ENCODE data around the gene PLEKHG4. TPM values are rescaled to one million over a fixed set of nuclear protein-coding genes. Genes with fewer than 3 reads are reported as not detected.

Gene PLEKHG4
- polyA plus RNA-seq, 1 donor from 2014 or later, result 0.28 TPM

DNA sequence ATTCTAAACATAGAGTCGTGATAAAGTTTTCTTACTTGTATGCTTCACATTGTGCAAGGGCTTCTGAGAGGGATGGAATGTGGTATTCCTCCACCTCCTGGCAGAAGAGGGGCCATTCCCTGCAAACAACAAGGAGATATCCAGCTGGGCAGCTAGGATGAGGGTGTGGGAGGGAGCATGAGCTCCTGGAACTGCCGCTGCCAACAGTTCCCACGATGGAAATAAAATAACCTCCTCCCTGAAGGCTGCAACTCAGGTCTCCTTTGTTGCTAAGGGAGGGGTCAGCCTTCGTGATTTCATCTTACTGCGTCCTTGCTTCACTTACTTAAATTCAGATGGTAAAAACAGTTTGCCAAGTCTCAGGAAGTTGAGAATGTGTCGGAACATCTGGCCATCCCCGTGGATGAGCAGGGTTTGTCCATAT is 15.6 kb downstream of the PLEKHG4 start:
- Histone ChIP-seq H3K27ac (ENCODE audit: low read length) (no peak overlapping the region), H4K20me1 (ENCODE audit: insufficient read depth) (no peaks in the 10 kb centered on the region), H3K4me3 (ENCODE audit: low read length) (no peak overlapping the region), H3K9me3 (ENCODE audit: low read length) (no peaks in the 10 kb centered on the region), H3K9ac (ENCODE audit: low read length) (no peak overlapping the region), H3K36me3 (ENCODE audit: insufficient read depth, low read length) (no peaks in the 10 kb centered on the region), H3K79me2 (replicated peaks; ENCODE audit: insufficient read depth, low read length) (no peaks in the 10 kb centered on the region), H3K27me3 (ENCODE audit: insufficient read depth, low read depth, low read length) (no peaks in the 10 kb centered on the region), H2AFZ (ENCODE audit: low read depth, low read length) (no peak overlapping the region), H3K9me2 (ENCODE audit: insufficient read depth, low read length) (no peaks in the 10 kb centered on the region), H3F3A (ENCODE audit: insufficient read depth, low read length, poor library complexity, severe bottlenecking) (no peaks in the 10 kb centered on the region), H3K4me2 (ENCODE audit: low read length) (no peak overlapping the region)
- TF ChIP-seq, protein P1, sequence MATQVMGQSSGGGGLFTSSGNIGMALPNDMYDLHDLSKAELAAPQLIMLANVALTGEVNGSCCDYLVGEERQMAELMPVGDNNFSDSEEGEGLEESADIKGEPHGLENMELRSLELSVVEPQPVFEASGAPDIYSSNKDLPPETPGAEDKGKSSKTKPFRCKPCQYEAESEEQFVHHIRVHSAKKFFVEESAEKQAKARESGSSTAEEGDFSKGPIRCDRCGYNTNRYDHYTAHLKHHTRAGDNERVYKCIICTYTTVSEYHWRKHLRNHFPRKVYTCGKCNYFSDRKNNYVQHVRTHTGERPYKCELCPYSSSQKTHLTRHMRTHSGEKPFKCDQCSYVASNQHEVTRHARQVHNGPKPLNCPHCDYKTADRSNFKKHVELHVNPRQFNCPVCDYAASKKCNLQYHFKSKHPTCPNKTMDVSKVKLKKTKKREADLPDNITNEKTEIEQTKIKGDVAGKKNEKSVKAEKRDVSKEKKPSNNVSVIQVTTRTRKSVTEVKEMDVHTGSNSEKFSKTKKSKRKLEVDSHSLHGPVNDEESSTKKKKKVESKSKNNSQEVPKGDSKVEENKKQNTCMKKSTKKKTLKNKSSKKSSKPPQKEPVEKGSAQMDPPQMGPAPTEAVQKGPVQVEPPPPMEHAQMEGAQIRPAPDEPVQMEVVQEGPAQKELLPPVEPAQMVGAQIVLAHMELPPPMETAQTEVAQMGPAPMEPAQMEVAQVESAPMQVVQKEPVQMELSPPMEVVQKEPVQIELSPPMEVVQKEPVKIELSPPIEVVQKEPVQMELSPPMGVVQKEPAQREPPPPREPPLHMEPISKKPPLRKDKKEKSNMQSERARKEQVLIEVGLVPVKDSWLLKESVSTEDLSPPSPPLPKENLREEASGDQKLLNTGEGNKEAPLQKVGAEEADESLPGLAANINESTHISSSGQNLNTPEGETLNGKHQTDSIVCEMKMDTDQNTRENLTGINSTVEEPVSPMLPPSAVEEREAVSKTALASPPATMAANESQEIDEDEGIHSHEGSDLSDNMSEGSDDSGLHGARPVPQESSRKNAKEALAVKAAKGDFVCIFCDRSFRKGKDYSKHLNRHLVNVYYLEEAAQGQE (IDR thresholded peaks at IDR 0.05; ENCODE audit: borderline replicate concordance), result no peak
- no peak for TF ChIP-seq SMC3 (conservative IDR thresholded peaks at IDR 0.05; ENCODE audit: poor library complexity)
- TF ChIP-seq CTCF (IDR thresholded peaks at IDR 0.05; ENCODE audit: poor library complexity, severe bottlenecking), result no peak
- TF ChIP-seq POLR2AphosphoS5 (IDR thresholded peaks at IDR 0.05), result no peak

- Histone ChIP-seq H3K27me3 (ENCODE audit: insufficient read depth, low read depth, low read length) (no peaks in the 10 kb centered on the region), H3K4me2 (ENCODE audit: low read length) (no peak overlapping the region), H3K79me2 (replicated peaks; ENCODE audit: insufficient read depth, low read length) (no peaks in the 10 kb centered on the region), H3K4me3 (ENCODE audit: low read length) (no peak overlapping the region), H3K9me3 (ENCODE audit: low read length) (no peaks in the 10 kb centered on the region), H3K9ac (ENCODE audit: low read length) (no peak overlapping the region), H3K9me2 (ENCODE audit: insufficient read depth, low read length) (no peaks in the 10 kb centered on the region), H3K27ac (ENCODE audit: low read length) (no peak overlapping the region), H4K20me1 (ENCODE audit: insufficient read depth) (no peaks in the 10 kb centered on the region), H2AFZ (ENCODE audit: low read depth, low read length) (no peak overlapping the region), H3K36me3 (ENCODE audit: insufficient read depth, low read length) (no peaks in the 10 kb centered on the region), H3F3A (ENCODE audit: insufficient read depth, low read length, poor library complexity, severe bottlenecking) (no peaks in the 10 kb centered on the region)
- TF ChIP-seq CTCF (IDR thresholded peaks at IDR 0.05; ENCODE audit: poor library complexity, severe bottlenecking) (no peak), MXI1 (conservative IDR thresholded peaks at IDR 0.05; ENCODE audit: poor library complexity, severe bottlenecking) (no peak), EZH2 (IDR thresholded peaks at IDR 0.05; ENCODE audit: borderline replicate concordance, insufficient read depth, low read length, poor library complexity, severe bottlenecking) (no peak), EP300 (conservative IDR thresholded peaks at IDR 0.05; ENCODE audit: poor library complexity, severe bottlenecking) (no peak), RAD21 (conservative IDR thresholded peaks at IDR 0.05) (no peak), POLR2AphosphoS5 (IDR thresholded peaks at IDR 0.05) (no peak), SMC3 (conservative IDR thresholded peaks at IDR 0.05; ENCODE audit: poor library complexity) (no peak), TAF1 (IDR thresholded peaks at IDR 0.05; ENCODE audit: low read depth) (no peak)
- TF ChIP-seq, protein P1 (IDR thresholded peaks at IDR 0.05; ENCODE audit: borderline replicate concordance), result no peak
Observed at GRCh38 chr16:67296420-67296819, 17.1 kb downstream of the PLEKHG4 start.
